ENCODE data around the gene HAUS5.

DNA sequence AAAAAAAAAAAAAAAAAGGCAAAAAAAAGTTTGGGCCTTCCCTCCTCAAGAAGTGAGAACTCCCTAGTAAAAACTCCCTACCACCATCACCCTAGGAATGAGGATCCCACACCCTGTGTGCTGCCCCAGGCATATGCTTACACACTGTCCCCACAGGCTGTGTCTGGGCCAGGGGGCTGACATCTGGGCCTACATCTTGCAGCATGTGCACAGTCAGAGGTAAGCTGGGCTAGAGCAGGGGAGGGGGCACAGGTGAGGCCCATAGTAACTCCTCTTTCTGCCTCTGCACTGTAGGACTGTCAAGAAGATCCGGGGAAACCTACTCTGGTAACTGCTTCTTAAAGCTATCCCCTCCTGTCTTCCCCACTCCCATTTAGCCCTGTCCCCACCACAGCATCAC, 1.0 kb downstream of the HAUS5 start:
- TF ChIP-seq, protein P1, sequence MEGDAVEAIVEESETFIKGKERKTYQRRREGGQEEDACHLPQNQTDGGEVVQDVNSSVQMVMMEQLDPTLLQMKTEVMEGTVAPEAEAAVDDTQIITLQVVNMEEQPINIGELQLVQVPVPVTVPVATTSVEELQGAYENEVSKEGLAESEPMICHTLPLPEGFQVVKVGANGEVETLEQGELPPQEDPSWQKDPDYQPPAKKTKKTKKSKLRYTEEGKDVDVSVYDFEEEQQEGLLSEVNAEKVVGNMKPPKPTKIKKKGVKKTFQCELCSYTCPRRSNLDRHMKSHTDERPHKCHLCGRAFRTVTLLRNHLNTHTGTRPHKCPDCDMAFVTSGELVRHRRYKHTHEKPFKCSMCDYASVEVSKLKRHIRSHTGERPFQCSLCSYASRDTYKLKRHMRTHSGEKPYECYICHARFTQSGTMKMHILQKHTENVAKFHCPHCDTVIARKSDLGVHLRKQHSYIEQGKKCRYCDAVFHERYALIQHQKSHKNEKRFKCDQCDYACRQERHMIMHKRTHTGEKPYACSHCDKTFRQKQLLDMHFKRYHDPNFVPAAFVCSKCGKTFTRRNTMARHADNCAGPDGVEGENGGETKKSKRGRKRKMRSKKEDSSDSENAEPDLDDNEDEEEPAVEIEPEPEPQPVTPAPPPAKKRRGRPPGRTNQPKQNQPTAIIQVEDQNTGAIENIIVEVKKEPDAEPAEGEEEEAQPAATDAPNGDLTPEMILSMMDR (IDR thresholded peaks at IDR 0.05; ENCODE audit: poor library complexity) = no peak
- no peak for TF ChIP-seq EZH2phosphoT487 (IDR thresholded peaks at IDR 0.05; ENCODE audit: low read depth, severe bottlenecking, unreplicated experiment)
